ENCODE measurements around the gene FHIP2A.

Gene FHIP2A

GRCh38 chr10:114857922-114858629 lies 36.5 kb downstream of the FHIP2A start:
- no peak for DNase-seq

GRCh38 chr10:114859222-114859621 lies 37.6 kb downstream of the FHIP2A start:
- no peak for DNase-seq

- DNase-seq: no peak
Measured at GRCh38 chr10:114862456-114862855, 40.9 kb downstream of the FHIP2A start.

- DNase-seq: no peak
Measured at GRCh38 chr10:114867365-114867764, 45.8 kb downstream of the FHIP2A start.

GRCh38 chr10:114868870-114869519 lies 47.4 kb downstream of the FHIP2A start:
- no peak for DNase-seq

- no peak for DNase-seq
Measured at GRCh38 chr10:114869520-114869892, 47.9 kb downstream of the FHIP2A start.

GRCh38 chr10:114870486-114870885 lies 48.9 kb downstream of the FHIP2A start:
- DNase-seq: no peak

GRCh38 chr10:114871379-114871778 lies 49.8 kb downstream of the FHIP2A start:
- no peak for DNase-seq
